Stimulated activated CD4-positive, alpha-beta T cell treated with anti-CD3 and anti-CD28 coated beads, Interleukin-1b, Interleukin-23, amount 100 ng/mL, for 48 hours (primary cell): Measurements from ENCODE around the gene TMEM150C.
"Not testable (repeated sequence)": the region's sequence is repeated elsewhere in the genome, so short reads cannot be mapped to it uniquely, and the experiment has no call there.

Source experiments
- DNase-seq: peaks from one replicate; pipeline ENCODE4 v3.0.0-alpha.2; 2020

Gene TMEM150C

DNA sequence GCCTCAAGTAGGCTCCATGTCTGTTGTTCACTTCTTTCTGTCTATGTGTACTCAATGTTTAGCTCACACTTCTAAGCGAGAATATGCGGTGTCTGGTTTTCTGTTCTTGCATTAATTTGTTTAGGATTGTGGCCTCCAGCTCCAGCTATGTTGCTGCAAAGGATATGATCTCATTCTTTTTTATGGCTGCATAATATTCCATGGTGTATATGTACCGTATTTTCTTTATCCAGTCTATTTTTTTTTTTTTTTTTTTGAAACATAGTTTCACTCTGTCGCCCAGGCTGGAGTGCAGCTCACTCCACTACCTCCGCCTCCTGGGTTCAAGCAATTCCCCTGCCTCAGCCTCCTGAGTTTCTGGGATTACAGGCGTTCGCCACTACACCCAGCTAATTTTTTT, 5.7 kb upstream of the TMEM150C start:
- DNase-seq = no peak

DNA sequence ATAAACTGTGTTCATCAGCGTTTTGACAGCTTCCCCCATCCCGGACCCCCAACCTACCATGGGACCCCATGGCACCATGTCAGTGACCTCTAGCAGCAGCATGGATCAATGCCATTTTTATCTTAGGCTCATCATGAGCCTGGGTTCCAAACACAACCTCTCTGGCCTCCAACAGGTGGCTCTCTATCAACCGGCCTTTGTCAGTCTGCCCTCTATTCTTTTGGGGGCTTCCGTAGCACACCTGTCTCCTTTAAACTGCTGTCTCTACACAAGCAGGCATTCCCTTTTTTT, 721 bp upstream of the TMEM150C start:
- DNase-seq = no peak

DNA sequence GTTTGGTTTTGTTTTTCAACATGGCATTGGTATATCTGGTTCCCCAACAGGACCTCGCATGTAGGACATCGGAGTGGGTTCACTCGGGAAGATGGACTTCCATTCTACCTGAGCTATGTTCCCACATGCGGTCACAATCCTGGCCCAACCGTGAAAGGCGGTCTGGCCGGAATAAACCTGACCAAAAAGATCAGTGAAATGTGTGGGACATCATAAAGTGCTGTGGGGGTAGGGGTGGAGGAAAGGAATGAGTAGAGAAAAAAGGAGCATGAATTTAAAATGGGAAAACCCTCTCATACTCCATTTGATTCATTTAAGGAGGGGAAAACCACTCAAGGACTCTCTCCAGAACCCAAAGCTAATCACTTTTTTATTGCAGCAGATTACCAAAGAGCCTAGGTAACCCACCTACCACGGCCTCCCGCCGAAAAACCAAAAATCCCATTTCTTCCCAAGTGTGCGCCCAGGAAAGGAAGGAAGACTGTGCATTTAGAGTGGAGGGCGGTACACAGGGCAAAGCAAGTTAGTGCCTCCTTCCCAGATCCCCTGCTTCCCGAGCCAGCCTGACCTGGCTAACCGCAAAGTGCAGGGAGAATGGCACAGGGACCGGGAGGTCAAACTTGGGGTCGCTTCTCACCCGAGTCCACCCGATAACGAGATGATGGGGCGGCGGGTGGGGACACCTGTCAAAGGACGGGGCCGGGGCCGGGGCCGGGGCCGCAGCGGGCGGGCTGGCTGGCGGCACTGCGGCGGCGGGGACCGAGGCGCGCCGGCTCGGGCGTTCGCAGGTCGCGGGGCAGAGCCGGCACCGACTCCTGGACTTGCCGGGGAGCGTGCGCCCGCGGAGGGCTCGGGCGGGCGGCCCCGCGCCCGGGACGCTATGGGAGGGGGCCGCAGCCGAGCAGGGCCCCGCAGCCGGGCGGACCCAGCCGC, 669 bp downstream of the TMEM150C start:
- DNase-seq = no peak

DNA sequence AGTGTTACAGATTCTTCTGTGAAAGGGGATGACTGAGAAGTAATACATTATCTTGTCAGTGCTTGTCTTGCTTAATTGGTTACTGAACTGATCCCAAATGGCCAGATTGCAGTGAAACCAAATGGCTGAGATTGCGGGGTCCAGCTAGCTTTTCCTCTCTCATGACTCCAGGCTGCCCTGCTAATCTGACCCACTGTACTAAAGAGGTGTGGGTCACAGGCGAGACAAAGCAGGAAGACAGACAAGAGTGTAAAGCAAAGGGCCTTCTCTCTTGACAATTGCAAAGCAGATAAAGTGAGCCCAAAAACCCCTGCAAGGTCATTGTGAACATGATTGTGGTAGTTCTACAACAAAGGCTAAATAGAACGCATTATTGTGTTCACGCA, 2.1 kb downstream of the TMEM150C start:
- DNase-seq = no peak

DNA sequence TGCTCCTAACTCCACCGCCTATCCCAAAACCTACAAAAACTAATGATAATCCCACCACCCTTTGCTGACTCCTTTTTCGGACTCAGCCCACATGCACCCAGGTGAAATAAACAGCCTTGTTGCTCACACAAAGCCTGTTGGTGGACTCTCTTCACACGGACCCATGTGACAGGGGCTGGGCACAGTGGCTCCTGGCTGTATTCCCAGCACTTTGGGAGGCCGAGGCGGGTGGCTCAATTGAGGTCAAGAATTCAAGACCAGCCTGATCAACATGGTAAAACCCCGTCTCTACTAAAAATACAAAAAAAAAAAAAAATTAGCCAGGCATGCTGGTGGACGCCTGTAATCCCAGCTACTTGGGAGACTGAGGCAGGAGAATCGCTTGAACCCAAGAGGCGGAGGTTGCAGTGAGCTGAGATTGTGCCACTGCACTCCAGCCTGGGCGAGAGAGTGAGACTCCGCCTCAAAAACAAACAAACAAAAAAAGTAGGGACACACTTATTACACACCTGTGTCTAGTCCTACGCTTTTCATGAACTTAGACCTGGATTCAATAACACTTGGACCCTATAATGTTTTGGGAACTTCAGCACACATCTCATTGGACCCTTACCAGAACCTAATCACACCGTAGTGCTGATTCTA, 2.6 kb downstream of the TMEM150C start:
- DNase-seq = not testable (repeated sequence)

DNA sequence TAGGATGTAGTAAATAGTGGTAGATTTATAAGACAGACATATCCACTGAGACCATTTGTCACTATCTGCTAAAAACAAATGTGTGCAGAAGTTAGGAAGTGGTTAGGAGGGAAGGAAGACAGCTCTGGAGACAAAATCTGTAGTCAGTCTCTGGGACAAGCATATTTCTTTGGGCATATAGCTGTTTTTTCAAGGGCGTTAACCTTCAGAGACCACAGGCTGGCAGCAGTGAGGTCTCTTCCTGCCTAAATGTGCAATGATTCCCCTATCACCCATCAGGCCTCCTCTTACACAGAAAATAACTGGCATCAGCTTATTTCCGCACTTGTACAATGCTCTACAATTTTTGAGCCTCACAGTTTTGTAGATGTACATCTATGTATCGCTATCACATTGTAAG, 6.5 kb downstream of the TMEM150C start:
- no peak for DNase-seq

DNA sequence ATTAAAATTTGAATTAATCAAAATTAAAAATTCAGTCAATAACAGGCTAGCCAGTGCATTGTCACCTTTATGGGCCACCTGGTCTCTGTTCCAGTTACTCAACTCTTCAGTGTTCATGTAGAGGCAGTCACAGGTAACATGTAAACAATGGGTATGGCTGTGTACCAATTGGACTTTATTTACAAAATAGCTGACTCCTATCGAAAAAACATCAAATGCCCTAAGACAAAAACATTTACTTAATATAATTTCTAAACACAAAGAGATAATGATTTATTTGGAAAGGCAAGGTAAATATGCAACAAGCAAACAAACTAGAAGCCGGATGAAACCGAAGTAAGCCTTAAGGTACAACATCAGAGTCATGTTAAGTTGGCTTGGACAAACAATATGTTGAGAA, 8.8 kb downstream of the TMEM150C start:
- DNase-seq = no peak

DNA sequence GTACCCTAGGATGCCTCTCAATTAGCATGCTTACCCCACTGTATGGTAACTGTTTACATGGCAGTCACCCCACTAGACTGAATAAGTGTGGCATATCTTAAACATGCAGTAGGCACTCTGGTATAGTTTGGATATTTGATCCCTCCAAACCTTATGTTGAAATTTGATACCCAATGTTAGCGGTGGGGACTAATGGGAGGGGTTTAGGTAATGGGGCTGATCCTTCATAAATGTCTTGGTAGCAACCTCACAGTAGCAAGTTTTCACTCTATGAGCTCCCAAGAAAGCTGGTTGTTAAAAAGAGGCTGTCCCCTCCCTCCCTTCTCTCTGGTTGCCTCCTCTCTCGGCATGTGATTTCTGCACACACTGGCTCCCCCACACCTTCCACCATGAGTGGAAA, 10.1 kb downstream of the TMEM150C start:
- DNase-seq = no peak

DNA sequence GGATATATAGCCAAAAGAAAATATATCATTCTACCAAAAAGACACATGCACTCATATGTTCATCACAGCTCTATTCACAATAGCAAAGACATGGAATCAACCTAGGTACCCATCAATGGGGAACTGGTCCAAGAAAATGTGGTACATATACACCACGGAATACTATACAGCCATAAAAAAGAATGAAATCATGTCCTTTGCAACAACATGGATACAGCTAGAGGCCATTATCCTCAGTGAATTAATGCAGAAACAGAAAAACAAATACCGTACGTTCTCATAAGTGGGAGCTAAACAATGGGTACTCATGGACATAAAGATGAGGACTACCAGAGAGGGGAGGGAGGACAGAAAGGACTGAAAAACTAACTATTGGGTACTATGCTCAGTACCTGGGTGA, 13.9 kb downstream of the TMEM150C start:
- DNase-seq = not testable (repeated sequence)

DNA sequence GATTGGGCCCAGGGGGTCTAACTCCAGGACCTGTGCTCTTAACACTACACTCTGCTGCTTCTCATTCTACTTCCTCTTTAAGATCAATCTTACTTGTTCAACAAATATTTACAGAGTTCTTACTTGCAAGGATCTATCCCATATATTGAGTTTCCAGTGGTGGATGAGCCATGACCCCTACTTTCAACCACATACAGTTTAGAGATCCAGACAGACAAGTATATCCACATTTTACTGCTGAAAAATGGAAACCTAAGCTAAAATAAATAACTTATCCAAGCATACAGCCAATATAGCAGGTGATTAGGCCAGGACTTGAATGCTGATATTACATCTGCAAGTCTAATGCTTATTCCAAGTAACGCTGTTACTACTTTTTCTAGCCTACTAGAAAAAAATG, 18.7 kb downstream of the TMEM150C start:
- no peak for DNase-seq

DNA sequence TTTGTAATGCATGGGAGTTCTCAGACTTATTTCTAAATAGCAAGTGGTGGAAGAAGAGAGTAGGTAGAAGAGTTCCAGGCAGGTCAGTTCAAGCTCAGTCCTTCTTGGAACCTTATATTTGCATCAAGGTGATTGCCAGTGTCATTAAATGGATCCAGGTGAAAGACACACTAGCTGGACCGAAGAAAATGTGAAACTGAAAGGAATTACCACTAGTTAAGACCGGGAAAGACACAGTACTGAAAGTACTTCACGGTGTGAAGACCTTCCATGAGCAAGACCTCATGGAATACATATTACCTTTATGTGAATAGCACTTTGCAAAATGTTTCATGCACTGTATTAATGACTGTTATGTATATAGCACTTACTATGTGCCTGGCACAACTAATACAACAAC, 19.1 kb downstream of the TMEM150C start:
- DNase-seq = no peak

DNA sequence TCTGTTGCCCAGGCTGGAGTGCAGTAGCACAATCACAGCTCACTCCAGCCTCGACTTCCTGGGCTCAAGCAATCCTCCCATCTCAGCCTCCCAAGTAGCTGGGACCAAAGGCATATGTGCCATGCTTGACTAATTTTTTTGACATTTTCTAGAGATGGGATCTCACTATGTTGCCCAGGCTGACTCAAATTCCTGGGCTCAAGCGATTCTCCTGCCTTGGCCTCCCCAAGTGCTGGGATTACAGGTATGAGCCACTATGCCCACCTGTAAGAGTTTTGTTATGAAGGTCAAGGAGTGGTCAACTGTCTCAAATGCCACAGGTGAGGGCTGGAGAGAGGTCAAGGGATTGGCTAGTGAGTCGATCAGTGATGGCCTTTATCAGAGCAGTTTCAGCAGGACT, 32.5 kb downstream of the TMEM150C start:
- no peak for DNase-seq

DNA sequence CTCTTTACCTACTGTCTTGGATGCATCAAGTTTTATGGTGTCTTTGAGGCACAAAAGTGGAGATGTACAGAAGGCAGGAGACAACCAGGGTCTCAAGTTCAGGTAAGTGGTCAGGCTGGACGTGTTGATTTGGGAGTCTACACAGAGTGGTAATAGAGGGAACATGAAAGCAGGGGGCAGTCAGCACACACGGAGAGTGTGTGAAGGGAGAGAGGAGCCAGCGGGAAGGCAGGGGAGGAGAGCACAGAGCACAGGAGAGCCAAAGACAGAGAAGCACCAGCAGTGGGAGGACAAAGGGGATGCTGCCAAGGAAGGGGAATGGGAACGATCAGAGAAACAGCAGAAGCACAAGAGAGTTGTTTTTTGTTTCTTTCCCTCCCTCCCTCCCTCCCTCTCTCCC, 32.9 kb downstream of the TMEM150C start:
- no peak for DNase-seq

DNA sequence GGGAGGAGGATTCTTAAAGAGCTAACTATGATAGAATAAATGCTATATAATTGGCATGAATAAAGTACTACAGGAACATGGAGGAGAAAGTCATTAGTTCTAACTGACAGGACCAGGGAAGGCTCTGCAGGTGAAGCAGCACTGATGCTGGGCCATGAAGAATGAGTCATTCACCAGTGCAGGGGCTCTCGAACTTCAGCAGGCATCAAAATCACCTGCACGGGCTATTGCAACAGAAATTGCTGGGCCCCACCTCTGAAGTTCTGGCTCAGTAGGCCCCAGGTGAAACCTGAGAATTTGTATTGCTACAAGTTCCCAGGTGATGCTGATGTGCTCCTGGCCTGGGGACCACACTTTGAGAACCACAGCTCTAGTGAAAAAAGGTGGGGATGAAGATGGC, 33.7 kb downstream of the TMEM150C start:
- no peak for DNase-seq

DNA sequence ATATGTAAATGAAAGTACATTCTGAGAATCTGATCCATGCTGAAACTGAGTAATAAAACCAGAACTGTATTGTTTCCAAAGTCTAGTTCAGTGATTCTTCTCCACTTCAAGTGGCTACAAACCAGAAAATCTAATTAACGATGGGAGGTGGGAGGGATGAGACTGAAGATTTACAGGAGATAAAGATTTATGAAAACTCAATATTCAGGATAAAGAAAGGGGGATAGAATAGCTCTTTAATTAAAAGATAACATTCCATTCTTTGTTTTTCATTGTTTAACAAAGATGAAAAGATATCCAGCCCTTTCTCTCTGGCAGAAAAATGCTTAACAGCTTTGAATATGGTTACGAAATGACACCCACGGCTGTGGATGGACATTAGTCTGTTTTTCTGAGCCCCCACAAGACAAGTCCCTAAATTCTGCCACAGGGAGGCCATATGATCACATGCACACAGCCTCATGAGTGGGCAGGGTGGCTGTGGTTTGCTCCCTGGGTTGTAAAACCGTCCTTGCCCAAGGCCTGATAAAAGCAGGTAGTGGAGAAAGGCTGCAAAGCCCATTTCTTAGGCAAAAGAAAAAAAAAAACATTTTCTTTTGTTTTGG, 36.4 kb downstream of the TMEM150C start:
- DNase-seq = no peak

DNA sequence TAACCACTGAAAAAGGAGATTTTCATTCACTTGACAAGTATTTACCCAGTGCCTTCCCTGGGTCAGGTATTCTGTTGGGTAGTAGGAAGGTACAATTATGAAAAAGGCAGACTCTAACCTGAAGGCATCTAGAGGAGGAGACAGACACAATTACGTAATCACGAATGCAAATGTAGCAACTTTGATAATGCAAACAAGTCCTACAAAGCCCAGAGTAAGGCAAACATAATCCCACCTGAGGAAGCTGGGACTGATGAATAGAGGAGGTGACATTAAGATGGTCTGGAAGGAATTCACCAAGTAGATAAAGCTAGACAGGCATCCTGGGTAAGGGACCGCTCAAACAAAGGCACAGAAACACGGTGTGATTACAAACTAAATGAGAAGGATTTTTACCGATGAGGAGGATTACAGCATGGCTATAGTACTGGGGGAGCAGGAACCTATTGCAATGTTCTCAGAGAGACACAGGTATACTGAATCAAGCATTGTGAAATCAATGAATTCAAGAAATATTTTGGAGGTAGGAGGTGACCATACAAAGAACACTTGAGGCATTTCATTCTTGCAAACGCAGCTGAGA, 37.1 kb downstream of the TMEM150C start:
- DNase-seq = no peak

DNA sequence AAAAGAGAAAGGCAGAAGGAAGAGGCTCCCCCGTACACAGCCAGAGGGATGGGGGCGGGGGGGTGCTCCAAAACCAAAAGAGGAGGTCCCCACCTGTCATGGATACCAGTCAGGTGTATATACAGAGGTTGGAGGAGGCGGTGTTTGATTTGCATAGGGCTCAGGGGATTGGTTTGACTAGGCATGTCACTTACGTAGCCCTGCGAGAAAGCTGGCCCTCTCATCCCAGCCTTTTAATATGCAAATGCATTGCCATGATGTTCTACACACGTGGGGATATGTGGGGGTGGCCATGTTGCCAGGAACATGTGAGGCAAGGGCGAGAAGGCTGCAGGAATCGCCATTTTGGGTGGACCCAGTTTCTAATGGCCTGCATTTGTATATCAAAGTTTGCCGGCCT, 38.6 kb downstream of the TMEM150C start:
- DNase-seq = no peak

DNA sequence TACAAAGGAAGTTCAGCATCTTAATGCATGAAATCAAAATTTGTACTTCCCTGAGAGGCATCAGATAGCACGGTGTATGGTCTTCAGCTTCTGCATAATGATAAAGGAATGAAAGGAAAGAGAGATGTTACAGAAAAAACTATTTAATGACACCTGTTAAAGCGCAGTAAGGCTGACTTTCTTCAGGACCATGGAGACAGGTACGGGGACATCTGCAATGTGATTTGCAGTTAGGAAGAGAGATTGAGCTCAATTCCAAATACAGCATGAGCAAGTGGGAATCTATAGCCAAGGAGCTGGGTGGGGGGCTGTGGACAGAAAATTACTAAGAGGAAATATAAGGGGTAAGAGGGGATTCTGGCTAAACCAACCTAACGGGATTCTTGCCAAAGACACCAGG, 39.3 kb downstream of the TMEM150C start:
- DNase-seq = no peak

DNA sequence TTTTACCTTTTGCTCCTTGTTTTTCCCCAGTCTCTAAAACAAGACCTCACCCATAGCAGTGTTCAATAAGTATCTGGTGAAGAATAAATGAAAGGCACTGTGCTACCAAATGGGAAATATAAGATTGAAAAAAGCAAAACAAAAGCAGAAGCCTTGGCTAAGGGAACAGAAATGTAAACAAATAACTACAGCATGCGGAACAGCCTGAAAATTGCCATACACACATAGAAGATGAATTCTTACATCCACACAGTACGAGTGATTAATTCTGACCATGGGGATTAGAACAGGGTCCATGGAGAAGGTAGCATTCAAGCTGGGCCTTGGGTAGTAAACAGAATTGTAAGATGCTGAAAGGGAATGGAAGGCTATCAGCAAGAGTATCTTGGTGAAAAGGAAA, 40.5 kb downstream of the TMEM150C start:
- no peak for DNase-seq

DNA sequence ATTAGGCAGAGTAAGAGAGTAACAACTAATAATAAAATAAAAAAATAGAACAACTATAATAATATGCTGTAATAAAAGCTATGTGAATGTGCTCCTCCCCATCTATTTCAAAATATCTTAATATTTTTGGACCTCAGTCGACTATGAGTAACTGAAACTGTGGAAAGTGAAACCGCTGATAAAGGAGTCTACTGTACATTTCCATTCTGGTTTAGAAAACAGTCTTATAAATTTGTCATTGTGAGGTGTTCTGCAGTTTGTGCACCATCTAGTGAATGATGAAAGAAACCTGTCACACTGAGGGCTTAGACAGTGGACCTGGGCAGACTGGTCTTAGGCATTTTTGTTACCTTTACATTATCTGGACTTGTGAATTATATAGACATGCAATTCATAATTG, 42.0 kb downstream of the TMEM150C start:
- DNase-seq = no peak

DNA sequence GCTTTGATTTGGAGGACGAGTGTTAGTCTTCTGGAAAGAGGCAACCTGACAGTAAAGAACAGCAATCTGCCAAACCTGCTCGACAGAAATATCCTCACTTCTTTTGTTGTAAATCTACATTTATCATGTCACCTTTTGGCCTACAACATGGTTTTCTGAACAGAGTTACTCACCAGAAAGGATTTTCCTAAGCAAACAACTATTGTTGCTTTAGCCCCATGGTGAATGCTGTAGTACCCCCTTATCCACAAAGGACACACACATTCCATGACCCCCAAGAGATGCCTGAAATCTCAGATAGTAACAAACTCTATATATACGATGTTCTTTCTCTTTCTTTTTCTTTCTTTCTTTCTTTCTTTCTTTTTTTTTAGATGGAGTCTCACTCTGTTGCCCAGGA, 42.7 kb downstream of the TMEM150C start:
- no peak for DNase-seq

DNA sequence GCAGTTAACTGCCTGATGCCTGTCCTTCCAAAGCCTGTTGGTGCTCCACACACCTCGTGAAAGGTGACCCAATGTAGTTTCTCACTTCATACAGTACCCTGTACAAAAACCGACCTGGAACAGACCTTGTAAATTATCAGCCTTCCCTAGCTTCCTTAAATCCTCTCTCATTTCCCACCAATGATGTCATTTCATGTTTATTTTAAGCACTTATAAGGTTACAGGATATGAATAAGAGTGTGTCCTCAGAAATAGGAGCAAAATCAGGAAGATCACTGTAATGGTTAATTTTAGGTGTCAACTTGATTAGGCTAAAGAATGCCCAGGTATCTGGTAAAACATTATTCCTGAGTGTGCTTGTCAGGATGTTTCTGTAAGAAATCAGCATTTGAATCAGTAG, 44.7 kb downstream of the TMEM150C start:
- no peak for DNase-seq

DNA sequence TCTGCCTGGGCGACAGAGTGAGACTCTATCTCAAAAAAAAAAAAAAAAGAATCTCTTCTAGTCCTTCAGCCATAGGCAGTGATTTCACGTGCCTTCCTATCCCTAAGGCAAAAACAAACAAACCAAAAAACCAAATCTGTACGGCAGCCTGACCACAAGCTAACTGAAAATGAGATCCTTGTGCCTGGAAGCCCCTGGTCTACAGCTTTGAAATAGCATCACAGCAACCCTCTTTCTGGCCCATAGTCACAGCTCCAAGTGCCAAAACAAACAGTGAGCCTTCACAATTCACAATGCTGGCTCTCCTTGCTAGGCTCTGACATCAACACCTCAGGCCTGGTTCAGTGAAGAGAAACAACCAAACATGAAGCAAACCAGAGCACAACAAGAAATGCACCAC, 46.1 kb downstream of the TMEM150C start:
- no peak for DNase-seq

DNA sequence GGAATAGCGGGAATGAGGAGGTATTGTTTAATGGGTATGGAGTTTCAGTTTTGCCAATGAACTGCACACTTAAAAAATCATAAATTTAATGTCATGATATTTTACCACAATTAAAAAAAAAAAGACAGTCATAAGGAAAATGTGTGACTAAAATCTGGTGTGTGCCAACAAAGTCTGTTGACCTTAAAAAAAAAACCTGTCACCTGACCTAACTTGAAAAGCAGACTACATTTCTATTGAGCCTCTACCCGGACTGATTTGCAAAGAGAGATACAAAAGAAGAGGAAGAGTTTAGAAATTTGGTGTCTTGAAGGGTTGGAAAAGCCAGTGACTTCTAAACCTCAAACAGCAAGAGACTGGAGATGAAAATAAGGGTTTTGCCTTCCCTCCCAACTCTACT, 48.4 kb downstream of the TMEM150C start:
- no peak for DNase-seq
